KG1 (cell line): ENCODE results near the gene RARA.
"Not testable (repeated sequence)": the region's sequence is repeated elsewhere in the genome, so short reads cannot be mapped to it uniquely, and the experiment has no call there.

Experiments used
- DNase-seq: peaks from one replicate; lab custom pipeline; 2025; lab: John Stamatoyannopoulos, UW

Gene RARA

GRCh38 chr17:40358323-40359038, 49.5 kb downstream of the RARA start:
- peak; percentile 81 for DNase-seq

GRCh38 chr17:40360091-40360490, 51.1 kb downstream of the RARA start:
- no peak for DNase-seq

GRCh38 chr17:40361063-40361924, 52.3 kb downstream of the RARA start:
- no peak for DNase-seq

- DNase-seq, result no peak
These were observed 53.1 kb downstream of the RARA start for GRCh38 chr17:40361925-40362695.

GRCh38 chr17:40362696-40363110, 53.7 kb downstream of the RARA start:
- DNase-seq, result peak; percentile 61

GRCh38 chr17:40363111-40363827, 54.3 kb downstream of the RARA start:
- DNase-seq, result no peak

- no peak for DNase-seq
These were observed 55.3 kb downstream of the RARA start, which contains the start of gene GJD3 for GRCh38 chr17:40364121-40364861. TSS of gene GJD3 (minus strand) at chr17:40364737. CDS start at chr17:40363815, 922 bp downstream.

- DNase-seq, result no peak
These were observed 55.9 kb downstream of the RARA start for GRCh38 chr17:40364906-40365305.

- DNase-seq, result no peak
These were observed 57.3 kb downstream of the RARA start for GRCh38 chr17:40366076-40366860.

GRCh38 chr17:40366861-40367518, 58.0 kb downstream of the RARA start:
- DNase-seq, result no peak

- DNase-seq, result not testable (repeated sequence)
These were observed 58.7 kb downstream of the RARA start for GRCh38 chr17:40367728-40368127.

- DNase-seq, result no peak
These were observed 60.9 kb downstream of the RARA start for GRCh38 chr17:40369923-40370322.

- DNase-seq, result no peak
These were observed 62.4 kb downstream of the RARA start for GRCh38 chr17:40371261-40371929.

- DNase-seq, result no peak
These were observed 63.1 kb downstream of the RARA start for GRCh38 chr17:40372031-40372430.

GRCh38 chr17:40372644-40373043, 63.7 kb downstream of the RARA start:
- DNase-seq, result not testable (repeated sequence)

GRCh38 chr17:40373324-40373723, 64.3 kb downstream of the RARA start:
- no peak for DNase-seq

- DNase-seq, result no peak
These were observed 65.0 kb downstream of the RARA start for GRCh38 chr17:40373999-40374398.

GRCh38 chr17:40374821-40375498, 66.0 kb downstream of the RARA start:
- no peak for DNase-seq
